CD14-positive monocyte (primary cell): Measurements from ENCODE around the gene OAT. TPM values are rescaled to one million over a fixed set of nuclear protein-coding genes. Genes with fewer than 3 reads are reported as not detected.

Source experiments
- DNase-seq, 3 donors: peaks; one replicate each; pipeline ENCODE4 v3.0.0-alpha.2; 2011 to 2022
- H2AFZ ChIP-seq: 2 replicates; pipeline ENCODE4 v1.6.0; 2012; ENCODE audit warnings: mild to moderate bottlenecking, low read depth, low read length, inconsistent platforms; ENCODE audit not compliant: insufficient read depth, poor library complexity, severe bottlenecking
- H3K27ac ChIP-seq, 2 donors: 1 replicate in 1 of 2; 2 replicates in 1 of 2; pipeline ENCODE4 v1.5.1; 2012 to 2013; ENCODE audit warnings: low read length in 2 of 2, control low read depth in 1 of 2, inconsistent platforms in 1 of 2, low read depth in 1 of 2, mild to moderate bottlenecking in 1 of 2
- H3K27me3 ChIP-seq, 2 donors: one replicate each; pipeline versions ENCODE4 v1.6.0 to v1.6.1; 2011 to 2013; ENCODE audit warnings: low read length in 2 of 2; ENCODE audit not compliant: control insufficient read depth in 2 of 2, insufficient read depth in 2 of 2
- H3K36me3 ChIP-seq, 2 donors: replicated peaks in 1 of 2; 1 replicate in 1 of 2; 2 replicates in 1 of 2; pipeline versions ENCODE4 v1.5.1 to v1.6.1; 2012 to 2013; ENCODE audit warnings: low read length in 2 of 2, control low read depth in 1 of 2, inconsistent platforms in 1 of 2, mild to moderate bottlenecking in 1 of 2; ENCODE audit not compliant: insufficient read depth in 2 of 2, control insufficient read depth in 1 of 2
- H3K4me1 ChIP-seq, 2 donors: 1 replicate in 1 of 2; 2 replicates in 1 of 2; pipeline versions ENCODE4 v1.5.1 to v1.6.1; 2012 to 2013; ENCODE audit warnings: low read length in 2 of 2, control low read depth in 1 of 2, inconsistent platforms in 1 of 2, mild to moderate bottlenecking in 1 of 2, moderate library complexity in 1 of 2; ENCODE audit not compliant: insufficient read depth in 2 of 2, control insufficient read depth in 1 of 2
- H3K4me2 ChIP-seq: replicated peaks from 2 replicates; pipeline ENCODE3; 2012; ENCODE audit warnings: low read length, moderate library complexity, mild to moderate bottlenecking; ENCODE audit not compliant: poor library complexity, severe bottlenecking; ENCODE audit errors: extremely low read depth
- H3K4me3 ChIP-seq, 3 experiments: fragments of 200-600 bp in 1 of 3; sonication (generic) in 1 of 3; replicated peaks in 1 of 3; 1 replicate in 2 of 3; 2 replicates in 1 of 3; pipeline ENCODE4 v1.5.1; 2011 to 2013; ENCODE audit warnings: low read length in 3 of 3, mild to moderate bottlenecking in 3 of 3, control low read depth in 2 of 3, low read depth in 2 of 3, inconsistent platforms in 1 of 3, moderate library complexity in 1 of 3
- H3K79me2 ChIP-seq: 2 replicates; pipeline ENCODE4 v1.6.0; 2012; ENCODE audit warnings: mild to moderate bottlenecking, control low read depth, inconsistent platforms, low read length, moderate library complexity; ENCODE audit not compliant: insufficient read depth
- H3K9ac ChIP-seq: 2 replicates; pipeline ENCODE4 v1.6.0; 2017; ENCODE audit warnings: low read length, mild to moderate bottlenecking; ENCODE audit not compliant: insufficient read depth, poor library complexity, severe bottlenecking
- H3K9me3 ChIP-seq, 2 donors: replicated peaks in 1 of 2; 1 replicate in 1 of 2; 2 replicates in 1 of 2; pipeline versions ENCODE4 v1.5.1 to v1.6.1; 2012 to 2013; ENCODE audit warnings: low read length in 2 of 2, control low read depth in 1 of 2; ENCODE audit not compliant: control insufficient read depth in 1 of 2, insufficient read depth in 1 of 2
- H4K20me1 ChIP-seq: 2 replicates; pipeline ENCODE4 v1.6.0; 2012; ENCODE audit warnings: mild to moderate bottlenecking, low read length, control low read depth, moderate library complexity; ENCODE audit not compliant: insufficient read depth
- H3K27ac Mint-ChIP-seq, 7 donors: one replicate each; pipeline ENCODE4 v1.8.0; 2020; ENCODE audit warnings: mild to moderate bottlenecking in 7 of 7, mixed read lengths in 7 of 7, moderate library complexity in 6 of 7, inconsistent platforms in 2 of 7
- H3K27me3 Mint-ChIP-seq, 3 donors: one replicate each; pipeline ENCODE4 v1.8.0; 2021 to 2022; ENCODE audit warnings: low read depth in 3 of 3, mild to moderate bottlenecking in 3 of 3, mixed read lengths in 3 of 3, moderate library complexity in 3 of 3, inconsistent platforms in 1 of 3
- H3K36me3 Mint-ChIP-seq, 2 donors: one replicate each; pipeline ENCODE4 v1.8.0; 2020; ENCODE audit warnings: mixed read lengths in 2 of 2, inconsistent platforms in 1 of 2, mild to moderate bottlenecking in 1 of 2
- H3K4me1 Mint-ChIP-seq: one replicate; pipeline ENCODE4 v1.8.0; 2020; ENCODE audit warnings: mild to moderate bottlenecking, mixed read lengths
- H3K4me3 Mint-ChIP-seq, 2 donors: one replicate each; pipeline ENCODE4 v1.8.0; 2020; ENCODE audit warnings: mild to moderate bottlenecking in 2 of 2, mixed read lengths in 2 of 2, moderate library complexity in 1 of 2
- H3K9me3 Mint-ChIP-seq, 7 donors: one replicate each; pipeline ENCODE4 v1.8.0; 2020 to 2022; ENCODE audit warnings: mixed read lengths in 7 of 7, mild to moderate bottlenecking in 6 of 7, moderate library complexity in 6 of 7, inconsistent platforms in 2 of 7
- WGBS: methylation state at CpG from one replicate; pipeline ENCODE4 v1.1.5; 2013; ENCODE audit warnings: missing lambda C conversion rate; ENCODE audit not compliant: insufficient coverage; 5-methylcytosine and 5-hydroxymethylcytosine counted together
- intact Hi-C, 2 donors: fragments of 100-400 bp; cut with micrococcal nuclease; formaldehyde crosslinking; loops; one replicate each; pipeline versions ENCODE4 v1.15.0 to v1.15.1; 2023
- polyA plus RNA-seq, 3 donors: library from polyadenylated mRNA; depleted of rRNA in 1 of 3; unstranded in 2 of 3; stranded (reverse) in 1 of 3; fragments of 300-500 nt in 2 of 3; fragments of >200 nt in 1 of 3; fragmentation: Illumina TruSeq in 2 of 3; gene quantifications; 1 replicate in 2 of 3; 2 replicates in 1 of 3; pipeline ENCODE4 v1.2.3, GENCODE V29; 2012 to 2021
- TF ChIP-seq, protein P1 (sequence below): fragments of 200-600 bp; IDR thresholded peaks from one replicate; pipeline ENCODE4 v1.8.0; 2022; ENCODE audit warnings: antibody characterized with exemption, mild to moderate bottlenecking

OAT gene
- polyA plus RNA-seq, 3 donors = 83.5 to 89.6 (median 87.3) TPM

DNA sequence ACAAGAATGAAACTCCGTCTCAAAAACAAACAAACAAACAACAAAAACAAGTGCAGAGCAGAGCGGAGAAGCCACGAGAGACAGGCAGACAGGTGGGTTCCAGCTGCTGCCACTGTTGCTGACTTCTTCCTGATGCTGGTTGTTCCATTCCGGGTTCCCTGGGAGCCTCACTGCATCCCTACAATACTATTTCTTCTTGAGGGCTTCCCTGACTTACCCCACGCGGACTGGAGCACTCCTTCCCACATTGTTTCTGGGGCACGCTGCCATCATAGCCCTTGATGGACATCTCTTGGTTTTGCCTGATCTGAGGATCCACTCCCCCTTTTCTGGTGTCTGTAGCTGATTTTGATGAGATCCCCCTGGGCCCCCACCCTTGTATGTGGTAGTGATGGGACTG, 36.7 kb upstream of the OAT start:
- 83% methylated on average over 7 of the region's 7 CpGs for WGBS
- no peak for DNase-seq
- H3K9me3 Mint-ChIP-seq = peaks cover 0 to 6% (median 0%) of the 10 kb centered on the region in 7 donors
- H3K36me3 Mint-ChIP-seq = peaks cover 0 to 3% of the 10 kb centered on the region in 2 donors
- H3K9ac ChIP-seq = no peak overlapping the region
- H4K20me1 ChIP-seq = no peaks in the 10 kb centered on the region
- H3K4me3 ChIP-seq = no peak overlapping the region
- H3K4me3 Mint-ChIP-seq = peak overlapping the region in 1 of 2 donors; percentile 75
- no peak overlapping the region for H2AFZ ChIP-seq
- H3K4me1 ChIP-seq = no peaks in the 10 kb centered on the region
- H3K4me1 Mint-ChIP-seq = peaks cover 5% of the 10 kb centered on the region
- TF ChIP-seq, protein P1, sequence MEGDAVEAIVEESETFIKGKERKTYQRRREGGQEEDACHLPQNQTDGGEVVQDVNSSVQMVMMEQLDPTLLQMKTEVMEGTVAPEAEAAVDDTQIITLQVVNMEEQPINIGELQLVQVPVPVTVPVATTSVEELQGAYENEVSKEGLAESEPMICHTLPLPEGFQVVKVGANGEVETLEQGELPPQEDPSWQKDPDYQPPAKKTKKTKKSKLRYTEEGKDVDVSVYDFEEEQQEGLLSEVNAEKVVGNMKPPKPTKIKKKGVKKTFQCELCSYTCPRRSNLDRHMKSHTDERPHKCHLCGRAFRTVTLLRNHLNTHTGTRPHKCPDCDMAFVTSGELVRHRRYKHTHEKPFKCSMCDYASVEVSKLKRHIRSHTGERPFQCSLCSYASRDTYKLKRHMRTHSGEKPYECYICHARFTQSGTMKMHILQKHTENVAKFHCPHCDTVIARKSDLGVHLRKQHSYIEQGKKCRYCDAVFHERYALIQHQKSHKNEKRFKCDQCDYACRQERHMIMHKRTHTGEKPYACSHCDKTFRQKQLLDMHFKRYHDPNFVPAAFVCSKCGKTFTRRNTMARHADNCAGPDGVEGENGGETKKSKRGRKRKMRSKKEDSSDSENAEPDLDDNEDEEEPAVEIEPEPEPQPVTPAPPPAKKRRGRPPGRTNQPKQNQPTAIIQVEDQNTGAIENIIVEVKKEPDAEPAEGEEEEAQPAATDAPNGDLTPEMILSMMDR = no peak
- intact Hi-C loops = no loop called here
- H3K9me3 ChIP-seq = peaks cover 0 to 6% of the 10 kb centered on the region in 2 donors
- no peak overlapping the region for H3K4me2 ChIP-seq
- H3K79me2 ChIP-seq = no peaks in the 10 kb centered on the region
- peaks cover 66 to 79% (median 77%) of the 10 kb centered on the region in 3 donors for H3K27me3 Mint-ChIP-seq
- H3K27ac ChIP-seq = no peak overlapping the region
- H3K27ac Mint-ChIP-seq = peak overlapping the region in 1 of 7 donors; percentile 16
- H3K27me3 ChIP-seq = peaks cover 43 to 68% of the 10 kb centered on the region in 2 donors
- no peaks in the 10 kb centered on the region for H3K36me3 ChIP-seq

DNA sequence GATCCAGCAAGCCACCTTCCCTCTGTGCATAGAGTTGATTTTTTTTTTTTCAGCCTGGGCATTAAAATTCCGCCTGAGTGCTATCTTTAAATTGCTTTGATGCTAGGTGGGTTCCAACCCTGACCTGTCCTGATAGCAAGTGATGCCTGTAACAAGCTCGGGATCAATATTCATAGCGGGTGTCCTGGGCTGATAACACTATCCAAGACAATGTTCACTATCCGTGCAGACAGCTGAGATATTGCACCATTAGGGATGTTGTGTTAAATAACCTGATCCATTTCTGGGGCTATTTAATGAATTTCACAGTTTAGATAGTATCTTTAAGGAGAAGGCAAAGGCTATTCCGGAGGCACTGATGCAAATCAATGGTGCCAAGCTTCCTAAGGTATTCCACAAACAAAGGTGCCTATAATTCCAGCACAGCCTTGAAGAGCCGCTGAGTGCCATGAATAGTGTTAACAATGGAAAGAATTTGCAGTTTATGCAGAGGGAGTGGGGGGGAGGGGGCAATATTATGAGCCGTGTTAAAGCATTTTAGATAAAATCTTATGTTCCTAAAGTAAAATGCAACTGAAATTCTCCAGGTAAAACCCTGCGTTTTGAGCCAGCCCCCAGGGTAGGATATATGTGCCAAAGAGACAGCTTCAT, 35.4 kb upstream of the OAT start:
- DNase-seq = no peak
- TF ChIP-seq, protein P1 = no peak
- Mint-ChIP-seq H3K27me3 (peaks cover 76 to 92% (median 80%) of the 10 kb centered on the region in 3 donors), H3K4me1 (peaks cover 10% of the 10 kb centered on the region), H3K9me3 (peaks cover 0 to 8% (median 0%) of the 10 kb centered on the region in 7 donors), H3K36me3 (peaks cover 0 to 8% of the 10 kb centered on the region in 2 donors), H3K4me3 (peak overlapping the region in 1 of 2 donors; percentile 75), H3K27ac (no peak overlapping the region)
- peaks cover 0 to 12% of the 10 kb centered on the region in 2 donors for H3K9me3 ChIP-seq
- no peak overlapping the region for H3K4me2 ChIP-seq
- H3K9ac ChIP-seq = no peak overlapping the region
- H3K36me3 ChIP-seq = no peaks in the 10 kb centered on the region
- H3K4me3 ChIP-seq = no peak overlapping the region
- H3K79me2 ChIP-seq = no peaks in the 10 kb centered on the region
- no peaks in the 10 kb centered on the region for H3K4me1 ChIP-seq
- intact Hi-C loops = no loop called here
- H2AFZ ChIP-seq = no peak overlapping the region
- H3K27me3 ChIP-seq = peaks cover 55 to 77% of the 10 kb centered on the region in 2 donors
- H3K27ac ChIP-seq = no peak overlapping the region
- WGBS = 58% methylated on average over 2 of the region's 8 CpGs
- H4K20me1 ChIP-seq = no peaks in the 10 kb centered on the region
